GM19468 (cell line): ENCODE measurements around the gene RBM11.
"Not testable (repeated sequence)": the region's sequence is repeated elsewhere in the genome, so short reads cannot be mapped to it uniquely, and the experiment has no call there.

Experiments
- ATAC-seq: cut with Tn5 transposase; IDR thresholded peaks from one replicate; pipeline ENCODE4 v1.9.1; 2021; ENCODE audit warnings: mild to moderate bottlenecking, moderate library complexity, moderate number of reproducible peaks; ENCODE audit not compliant: unreplicated experiment; ENCODE audit errors: extremely low read depth

The RBM11 gene

GRCh38 chr21:14215971-14216641 is at the start of gene RBM11:
RBM11 (plus strand) TSS chr21:14216157; CDS start chr21:14216187, 30 bp downstream.
- ATAC-seq, result peak; percentile 55

- not testable (repeated sequence) for ATAC-seq
Observed at GRCh38 chr21:14166463-14167223, 49.3 kb upstream of the RBM11 start.

GRCh38 chr21:14206222-14206621 is 9.7 kb upstream of the RBM11 start:
- ATAC-seq, result no peak

- ATAC-seq, result no peak
Observed at GRCh38 chr21:14210738-14211137, 5.2 kb upstream of the RBM11 start, which contains the start of gene LIPI. LIPI (minus strand) TSS chr21:14210955; CDS start chr21:14210845, 110 bp downstream.

GRCh38 chr21:14213164-14213563 is 2.8 kb upstream of the RBM11 start:
- no peak for ATAC-seq

GRCh38 chr21:14223365-14223764 is 7.4 kb downstream of the RBM11 start:
- no peak for ATAC-seq

- no peak for ATAC-seq
Observed at GRCh38 chr21:14229399-14229798, 13.4 kb downstream of the RBM11 start.

- no peak for ATAC-seq
Observed at GRCh38 chr21:14235101-14235500, 19.1 kb downstream of the RBM11 start.

- ATAC-seq, result no peak
Observed at GRCh38 chr21:14236180-14236579, 20.2 kb downstream of the RBM11 start.

GRCh38 chr21:14239281-14239680 is 23.3 kb downstream of the RBM11 start:
- ATAC-seq, result no peak

- ATAC-seq, result no peak
Observed at GRCh38 chr21:14241297-14241696, 25.3 kb downstream of the RBM11 start.

GRCh38 chr21:14243461-14243860 is 27.5 kb downstream of the RBM11 start:
- no peak for ATAC-seq

GRCh38 chr21:14243874-14244273 is 27.9 kb downstream of the RBM11 start:
- no peak for ATAC-seq

- no peak for ATAC-seq
Observed at GRCh38 chr21:14244911-14245310, 29.0 kb downstream of the RBM11 start.

GRCh38 chr21:14245711-14246110 is 29.8 kb downstream of the RBM11 start:
- ATAC-seq, result no peak

- no peak for ATAC-seq
Observed at GRCh38 chr21:14251336-14251735, 35.4 kb downstream of the RBM11 start.

- ATAC-seq, result no peak
Observed at GRCh38 chr21:14259747-14260146, 43.8 kb downstream of the RBM11 start.

GRCh38 chr21:14260174-14260764 is 44.3 kb downstream of the RBM11 start:
- ATAC-seq, result no peak

- no peak for ATAC-seq
Observed at GRCh38 chr21:14262039-14262438, 46.1 kb downstream of the RBM11 start.

- ATAC-seq, result no peak
Observed at GRCh38 chr21:14263879-14264278, 47.9 kb downstream of the RBM11 start.

GRCh38 chr21:14265023-14265422 is 49.1 kb downstream of the RBM11 start:
- ATAC-seq, result no peak
